Measurements from ENCODE around the gene POLR2H.

The POLR2H gene

DNA sequence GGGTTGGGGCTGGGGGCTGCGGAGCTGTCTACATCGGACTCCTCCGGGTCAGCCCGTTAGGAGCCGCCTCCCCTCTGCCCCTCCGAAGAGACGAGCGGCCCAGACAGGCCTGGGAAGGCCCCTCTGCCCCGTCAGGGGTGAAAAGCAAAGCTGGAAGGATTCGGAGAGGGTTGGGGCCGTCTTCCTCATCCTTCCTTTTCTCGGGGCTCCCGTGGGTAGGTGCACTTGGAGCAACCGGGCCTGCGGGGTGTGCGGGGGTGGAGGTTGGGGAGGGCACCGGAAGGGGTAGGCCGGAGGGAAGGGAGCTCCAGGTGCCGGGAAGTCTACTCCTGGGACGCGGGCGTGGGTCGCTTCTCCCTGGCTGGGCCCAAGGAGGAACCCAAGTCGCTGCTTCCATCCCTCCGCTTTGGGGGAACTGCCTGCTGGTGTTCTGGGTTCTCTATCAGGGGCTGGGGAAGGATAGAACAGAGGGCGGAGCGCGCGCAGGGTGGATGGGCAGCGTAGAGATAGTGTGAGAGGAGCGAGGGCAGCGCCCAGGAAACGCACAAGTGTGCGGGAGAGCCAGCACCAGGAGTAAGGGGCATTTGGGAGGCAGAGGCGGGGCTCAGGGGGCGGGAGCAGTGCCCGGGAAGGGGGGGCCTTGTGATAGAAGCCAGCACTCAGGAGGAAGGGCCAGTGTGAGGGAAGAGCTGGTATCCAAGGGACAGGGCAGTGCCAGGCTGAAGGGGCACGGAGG lies 590 bp downstream of the POLR2H start:
- CTCF ChIA-PET = interaction anchor here (1.1 to 1.4 kb wide), 2 partner anchors 9 to 17 kb away, joined by 3 read pairs; no protein-coding TSS in a partner anchor
- POLR2A ChIA-PET = interaction anchor here (0.8 to 2.7 kb wide), 6 partner anchors 10 to 184 kb away, joined by 3 to 14 read pairs (median 6); partner anchors contain the start of genes CHRD and FAM131A
- TF ChIP-seq L3MBTL2 (conservative IDR thresholded peaks at IDR 0.05) = no peak
- TF ChIP-seq CTBP1 (IDR thresholded peaks at IDR 0.05; ENCODE audit: borderline replicate concordance) = no peak
- TF ChIP-seq FOXK2 (IDR thresholded peaks at IDR 0.05) = no peak
- no peak for TF ChIP-seq TARDBP (IDR thresholded peaks at IDR 0.05)
- no peak for TF ChIP-seq FOXA1 (IDR thresholded peaks at IDR 0.05)
- TF ChIP-seq NFRKB (IDR thresholded peaks at IDR 0.05) = no peak
- TF ChIP-seq ELF4 (IDR thresholded peaks at IDR 0.05) = no peak
- no peak for TF ChIP-seq SP1 (IDR thresholded peaks at IDR 0.05)
- TF ChIP-seq ARNT (IDR thresholded peaks at IDR 0.05) = no peak
- TF ChIP-seq ZNF384 (IDR thresholded peaks at IDR 0.05) = no peak
- DNase-seq (ENCODE audit: extremely low spot score) = peak; percentile 34

DNA sequence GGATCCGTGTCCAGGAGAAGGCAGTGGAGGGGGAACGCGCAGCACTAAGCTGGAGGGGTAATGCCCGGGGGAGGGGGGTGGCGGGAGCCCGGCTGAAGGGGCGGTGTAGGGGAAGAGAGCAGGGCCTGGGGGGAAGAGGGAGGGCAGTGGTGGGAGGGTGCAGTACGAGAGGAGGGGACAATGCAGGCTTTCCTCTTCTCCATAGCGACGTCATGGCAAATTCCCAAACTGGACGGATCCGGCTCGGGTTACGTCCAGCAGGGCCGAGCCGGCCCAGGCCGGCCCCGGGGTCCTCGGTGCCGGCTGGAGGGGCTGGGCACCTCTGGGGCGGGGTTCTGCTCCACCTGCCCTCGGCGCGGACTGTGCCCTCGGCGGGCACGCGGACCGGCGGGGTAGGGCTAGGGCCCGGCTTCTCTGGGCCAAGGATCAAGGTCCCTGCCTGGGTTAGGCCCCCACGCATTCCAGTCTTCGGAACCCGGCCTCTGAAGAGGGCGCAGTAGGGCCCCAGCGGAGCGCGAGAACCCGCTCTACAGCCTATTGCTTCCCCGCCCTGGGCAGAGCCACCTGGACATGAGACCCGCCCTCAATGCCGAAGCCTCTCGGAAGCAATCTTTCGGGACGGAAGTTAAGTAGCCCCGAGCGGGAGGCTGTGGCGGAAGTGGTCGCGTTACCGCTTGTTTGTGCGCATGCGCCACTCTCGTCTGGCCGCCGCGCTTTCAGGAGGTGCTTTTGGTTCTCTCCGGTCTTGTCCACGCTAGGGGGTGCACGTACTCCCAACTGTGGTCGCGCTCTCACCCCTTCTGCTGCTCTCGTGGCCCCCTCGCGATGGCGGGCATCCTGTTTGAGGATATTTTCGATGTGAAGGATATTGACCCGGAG lies 1.4 kb downstream of the POLR2H start:
- CTCF ChIA-PET = interaction anchor here (1.4 kb wide), 1 partner anchor 9 kb away, joined by 3 read pairs; no protein-coding TSS in a partner anchor
- POLR2A ChIA-PET = interaction anchor here (0.8 to 2.7 kb wide), 6 partner anchors 9 to 26 kb away, joined by 3 to 14 read pairs (median 6); partner anchors contain the start of genes CHRD and FAM131A
- peak; percentile 89 for DNase-seq (ENCODE audit: extremely low spot score)
- 0 out of 2 replicates have a peak, but pooled peaks have one; percentile 21 for TF ChIP-seq HDGF (IDR thresholded peaks at IDR 0.05; ENCODE audit: borderline replicate concordance)
- peak; percentile 55 for TF ChIP-seq L3MBTL2 (conservative IDR thresholded peaks at IDR 0.05)
- no peak for TF ChIP-seq FOXK2 (IDR thresholded peaks at IDR 0.05)

DNA sequence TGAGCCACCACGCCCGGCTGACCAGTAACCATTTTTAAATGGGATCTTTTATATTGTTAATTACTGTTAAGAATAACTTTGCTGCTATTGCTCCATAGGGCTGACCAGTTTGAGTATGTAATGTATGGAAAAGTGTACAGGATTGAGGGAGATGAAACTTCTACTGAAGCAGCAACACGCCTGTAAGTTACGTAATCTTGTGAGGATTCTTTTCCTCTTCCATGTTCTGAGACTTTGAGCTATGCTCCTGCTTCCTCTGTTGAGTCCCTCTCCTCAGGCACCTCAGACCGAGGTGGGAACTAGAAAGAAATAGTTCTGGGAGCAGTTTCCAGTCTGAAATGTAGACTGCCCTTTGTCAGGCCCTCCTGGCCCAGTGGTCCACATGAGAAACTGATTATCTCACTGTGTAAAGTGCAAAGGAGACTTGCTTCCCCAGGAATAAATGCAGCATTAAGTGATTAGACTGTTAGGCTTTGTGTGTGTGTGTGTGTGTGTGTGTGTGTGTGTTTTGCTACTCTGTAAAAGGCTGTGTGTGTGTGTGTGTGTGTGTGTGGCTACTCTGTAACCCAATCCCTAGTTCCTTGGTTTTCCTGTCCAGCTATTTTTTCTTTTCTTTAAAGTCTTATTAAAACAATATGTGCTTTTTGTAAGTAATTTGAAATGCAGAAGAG lies 5.2 kb downstream of the POLR2H start:
- no peak for TF ChIP-seq SP1 (IDR thresholded peaks at IDR 0.05)
- no peak for TF ChIP-seq BHLHE40 (IDR thresholded peaks at IDR 0.05; ENCODE audit: borderline replicate concordance)
- no peak for TF ChIP-seq FOXK2 (IDR thresholded peaks at IDR 0.05)
- no peak for TF ChIP-seq HDGF (IDR thresholded peaks at IDR 0.05; ENCODE audit: borderline replicate concordance)
- TF ChIP-seq ELF4 (IDR thresholded peaks at IDR 0.05) = no peak
- no peak for TF ChIP-seq LEF1 (IDR thresholded peaks at IDR 0.05; ENCODE audit: borderline replicate concordance)
- TF ChIP-seq FOXM1 (IDR thresholded peaks at IDR 0.05; ENCODE audit: borderline replicate concordance) = no peak
- TF ChIP-seq SUZ12 (IDR thresholded peaks at IDR 0.05) = no peak
- ChIA-PET CTCF (no interaction called here), POLR2A (interaction anchor here (1.6 kb wide), 1 partner anchor 9 kb away, joined by 4 read pairs; no protein-coding TSS in a partner anchor)
- no peak for DNase-seq (ENCODE audit: extremely low spot score)

DNA sequence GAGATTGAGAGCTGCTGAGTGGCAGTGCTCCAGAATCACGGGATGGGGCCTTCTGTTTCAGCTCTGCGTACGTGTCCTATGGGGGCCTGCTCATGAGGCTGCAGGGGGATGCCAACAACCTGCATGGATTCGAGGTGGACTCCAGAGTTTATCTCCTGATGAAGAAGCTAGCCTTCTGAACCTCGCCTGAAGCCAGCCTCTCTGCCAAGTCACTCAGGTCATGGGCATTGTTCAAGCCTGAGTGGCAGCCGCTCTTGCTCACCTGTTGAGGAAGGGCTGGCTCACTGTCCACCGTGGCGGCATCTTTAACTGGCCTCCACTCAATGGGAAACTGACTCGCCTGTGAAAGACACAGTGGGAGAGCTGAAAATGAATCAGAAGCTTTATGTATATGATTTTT lies 6.6 kb downstream of the POLR2H start:
- POLR2A ChIA-PET = no interaction called here
- CTCF ChIA-PET = no interaction called here
- no peak for DNase-seq (ENCODE audit: extremely low spot score)
- TF ChIP-seq HDGF (IDR thresholded peaks at IDR 0.05; ENCODE audit: borderline replicate concordance) = no peak
- no peak for TF ChIP-seq FOXA1 (IDR thresholded peaks at IDR 0.05)

DNA sequence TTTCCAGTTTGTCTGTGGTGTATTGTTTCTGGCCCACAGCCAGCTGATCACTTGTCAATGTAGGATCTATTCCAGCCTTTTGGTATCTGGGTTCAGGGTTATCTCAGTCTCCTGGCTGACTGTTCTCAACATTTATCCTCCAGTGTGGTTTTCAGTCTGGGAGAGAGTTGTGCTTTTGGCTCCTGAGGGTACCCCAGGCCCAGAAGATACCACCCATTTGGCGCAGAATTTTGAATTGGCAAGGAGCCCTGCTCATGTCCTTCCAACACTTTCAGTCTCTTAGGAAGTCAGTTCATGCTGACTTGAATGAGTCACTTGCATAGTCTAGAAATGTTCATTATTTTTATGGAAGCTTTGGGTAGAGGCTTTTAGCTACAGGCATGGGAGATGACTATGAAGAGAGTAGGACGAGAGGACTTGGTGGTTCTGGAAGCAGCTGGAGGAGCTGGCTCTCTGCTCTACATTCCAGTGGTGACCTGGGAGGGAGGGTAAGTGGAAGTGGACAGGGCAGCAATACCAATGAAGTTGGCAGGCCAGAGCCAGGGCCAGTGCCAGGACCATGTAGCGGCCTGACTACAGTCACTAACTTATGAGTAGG lies 7.2 kb downstream of the POLR2H start:
- no peak for TF ChIP-seq NFRKB (IDR thresholded peaks at IDR 0.05)
- TF ChIP-seq CTBP1 (IDR thresholded peaks at IDR 0.05; ENCODE audit: borderline replicate concordance) = no peak
- TF ChIP-seq ARNT (IDR thresholded peaks at IDR 0.05) = no peak
- no peak for TF ChIP-seq FOXK2 (IDR thresholded peaks at IDR 0.05)
- TF ChIP-seq HDGF (IDR thresholded peaks at IDR 0.05; ENCODE audit: borderline replicate concordance) = no peak
- TF ChIP-seq BHLHE40 (IDR thresholded peaks at IDR 0.05; ENCODE audit: borderline replicate concordance) = no peak
- no peak for TF ChIP-seq L3MBTL2 (conservative IDR thresholded peaks at IDR 0.05)
- no peak for TF ChIP-seq FOXM1 (IDR thresholded peaks at IDR 0.05; ENCODE audit: borderline replicate concordance)
- no peak for TF ChIP-seq ZNF384 (IDR thresholded peaks at IDR 0.05)
- TF ChIP-seq, protein P1, sequence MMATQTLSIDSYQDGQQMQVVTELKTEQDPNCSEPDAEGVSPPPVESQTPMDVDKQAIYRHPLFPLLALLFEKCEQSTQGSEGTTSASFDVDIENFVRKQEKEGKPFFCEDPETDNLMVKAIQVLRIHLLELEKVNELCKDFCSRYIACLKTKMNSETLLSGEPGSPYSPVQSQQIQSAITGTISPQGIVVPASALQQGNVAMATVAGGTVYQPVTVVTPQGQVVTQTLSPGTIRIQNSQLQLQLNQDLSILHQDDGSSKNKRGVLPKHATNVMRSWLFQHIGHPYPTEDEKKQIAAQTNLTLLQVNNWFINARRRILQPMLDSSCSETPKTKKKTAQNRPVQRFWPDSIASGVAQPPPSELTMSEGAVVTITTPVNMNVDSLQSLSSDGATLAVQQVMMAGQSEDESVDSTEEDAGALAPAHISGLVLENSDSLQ (IDR thresholded peaks at IDR 0.05) = no peak
- TF ChIP-seq FOXA1 (IDR thresholded peaks at IDR 0.05) = no peak
- ChIA-PET POLR2A (no interaction called here), CTCF (no interaction called here)
- DNase-seq (ENCODE audit: extremely low spot score) = no peak

DNA sequence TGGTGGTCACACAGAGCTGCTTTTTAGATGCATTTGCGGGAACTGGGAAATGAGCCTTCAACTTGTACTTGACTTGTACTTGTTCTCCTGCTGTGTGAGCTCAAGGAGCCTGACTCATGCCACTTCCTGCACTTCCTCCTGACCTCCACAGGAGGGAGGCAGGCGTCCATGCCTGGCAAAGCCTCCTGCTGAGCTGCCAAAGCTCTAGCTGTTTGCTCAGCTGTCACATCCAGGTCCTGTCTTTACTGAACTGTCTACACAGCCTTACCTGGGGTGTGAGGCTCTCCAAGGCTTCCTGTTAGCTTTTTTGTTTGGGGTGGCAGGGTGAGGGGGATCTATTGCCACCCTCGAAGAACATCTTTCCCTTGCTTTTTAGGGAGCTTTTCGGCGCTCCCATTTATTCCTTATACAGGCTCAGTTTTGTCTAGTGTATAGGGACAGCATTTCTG lies 10.1 kb downstream of the POLR2H start:
- TF ChIP-seq SUZ12 (IDR thresholded peaks at IDR 0.05) (no peak), FOXK2 (IDR thresholded peaks at IDR 0.05) (no peak), NFRKB (IDR thresholded peaks at IDR 0.05) (no peak), SP1 (IDR thresholded peaks at IDR 0.05) (no peak), ZNF384 (IDR thresholded peaks at IDR 0.05) (no peak), FOXM1 (IDR thresholded peaks at IDR 0.05; ENCODE audit: borderline replicate concordance) (no peak)
- POLR2A ChIA-PET = interaction anchor here (0.7 to 2.7 kb wide), 5 partner anchors 8 to 167 kb away, joined by 3 to 14 read pairs (median 3); partner anchors contain the start of gene CHRD
- CTCF ChIA-PET = interaction anchor here (0.6 to 2.2 kb wide), 19 partner anchors 8 to 189 kb away, joined by 3 to 20 read pairs (median 4); partner anchors contain the start of genes CHRD and EPHB3
- DNase-seq (ENCODE audit: extremely low spot score) = peak; percentile 76

Data from HEK293T (cell line).